NCI-H1092 treated with DMSO at 0.1 percent for 48 hours (cell line): ENCODE results near the gene TRPM2.

Experiments
- DNase-seq: peaks from one replicate; lab custom pipeline; 2025; lab: John Stamatoyannopoulos, UW

Gene TRPM2

GRCh38 chr21:44322621-44323325 is 30.6 kb upstream of the TRPM2 start:
- DNase-seq = no peak

- DNase-seq = no peak
Observed at GRCh38 chr21:44323591-44323990, 29.8 kb upstream of the TRPM2 start.

- DNase-seq = no peak
Observed at GRCh38 chr21:44324106-44324853, 29.1 kb upstream of the TRPM2 start.

GRCh38 chr21:44324854-44325107 is 28.6 kb upstream of the TRPM2 start:
- DNase-seq = no peak

GRCh38 chr21:44325386-44326271 is 27.8 kb upstream of the TRPM2 start:
- no peak for DNase-seq

- DNase-seq = no peak
Observed at GRCh38 chr21:44326272-44326647, 27.2 kb upstream of the TRPM2 start.

GRCh38 chr21:44326716-44327602 is 26.5 kb upstream of the TRPM2 start:
- no peak for DNase-seq

- no peak for DNase-seq
Observed at GRCh38 chr21:44327603-44327974, 25.8 kb upstream of the TRPM2 start.

GRCh38 chr21:44328242-44328895 is 25.1 kb upstream of the TRPM2 start:
- no peak for DNase-seq

- DNase-seq = no peak
Observed at GRCh38 chr21:44329086-44329889, 24.1 kb upstream of the TRPM2 start.

GRCh38 chr21:44329971-44330681 is 23.3 kb upstream of the TRPM2 start:
- no peak for DNase-seq

- DNase-seq = no peak
Observed at GRCh38 chr21:44330698-44331097, 22.7 kb upstream of the TRPM2 start.

GRCh38 chr21:44331209-44331608 is 22.2 kb upstream of the TRPM2 start:
- no peak for DNase-seq

- no peak for DNase-seq
Observed at GRCh38 chr21:44331650-44332307, 21.6 kb upstream of the TRPM2 start.

GRCh38 chr21:44332383-44332782 is 21.0 kb upstream of the TRPM2 start:
- no peak for DNase-seq

GRCh38 chr21:44332965-44333364 is 20.5 kb upstream of the TRPM2 start:
- no peak for DNase-seq

GRCh38 chr21:44333509-44334328 is 19.7 kb upstream of the TRPM2 start:
- no peak for DNase-seq

- no peak for DNase-seq
Observed at GRCh38 chr21:44334329-44335030, 18.9 kb upstream of the TRPM2 start.
